Right ventricle myocardium superior (tissue), 1 donor: ENCODE data around the gene CSMD2. TPM values are rescaled to one million over a fixed set of nuclear protein-coding genes. Genes with fewer than 3 reads are reported as not detected.

Experiments used
- ATAC-seq: fragments of 200-7000 bp; cut with Tn5 transposase; one replicate; pipeline ENCODE4 v1.9.1; 2020; ENCODE audit warnings: mild to moderate bottlenecking; ENCODE audit not compliant: poor library complexity
- DNase-seq: peaks from one replicate; pipeline ENCODE4 v3.0.0-alpha.2; 2020
- intact Hi-C: fragments of 100-400 bp; cut with DNase I; formaldehyde crosslinking; loops from one replicate; pipeline ENCODE4 v1.11.2; 2022
- total RNA-seq: library from RNA; stranded (reverse); fragmentation: NEBNext Ultra II Directional; extraction: Animal tissue kit (Norgen Biotek cat#: 25700); gene quantifications from one replicate; pipeline ENCODE4 v1.2.1, GENCODE V29; 2021
- donor health status: DM: no; HTN: yes; CAD: no; lungs with severe emphysema.

The CSMD2 gene
- total RNA-seq, 1 donor from 2014 or later, result 0.40 TPM

DNA sequence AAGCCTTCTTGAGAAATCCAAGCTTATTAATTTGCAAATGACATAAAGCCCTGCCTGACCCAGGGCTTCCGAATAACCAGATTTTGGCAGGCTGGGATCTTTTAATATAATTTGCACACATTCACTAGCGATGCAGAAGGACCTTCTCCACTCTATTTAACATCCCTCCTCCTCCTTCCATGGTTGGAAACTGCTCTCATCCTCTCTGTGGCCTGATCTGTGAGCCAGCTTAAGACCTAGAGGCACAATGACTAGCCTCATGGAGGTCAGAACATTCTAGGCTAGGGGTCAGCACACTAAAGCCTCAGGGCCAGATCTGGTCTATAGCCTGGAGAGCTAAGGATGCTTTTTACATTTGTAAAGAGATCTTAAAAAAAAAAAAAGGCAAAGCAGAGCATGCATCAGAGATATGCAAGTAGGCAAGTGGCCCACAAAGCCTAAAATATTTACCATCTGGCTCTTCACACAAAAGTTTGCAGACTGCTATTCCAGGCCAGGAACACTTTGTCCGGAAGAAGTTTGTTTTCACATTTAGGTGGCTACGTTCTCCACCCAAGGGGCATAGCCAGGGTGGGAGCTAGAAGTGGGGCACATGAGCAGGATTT is 439.4 kb downstream of the CSMD2 start:
- DNase-seq, result no peak
- ATAC-seq, result no peak
- intact Hi-C loops, result no loop called here

DNA sequence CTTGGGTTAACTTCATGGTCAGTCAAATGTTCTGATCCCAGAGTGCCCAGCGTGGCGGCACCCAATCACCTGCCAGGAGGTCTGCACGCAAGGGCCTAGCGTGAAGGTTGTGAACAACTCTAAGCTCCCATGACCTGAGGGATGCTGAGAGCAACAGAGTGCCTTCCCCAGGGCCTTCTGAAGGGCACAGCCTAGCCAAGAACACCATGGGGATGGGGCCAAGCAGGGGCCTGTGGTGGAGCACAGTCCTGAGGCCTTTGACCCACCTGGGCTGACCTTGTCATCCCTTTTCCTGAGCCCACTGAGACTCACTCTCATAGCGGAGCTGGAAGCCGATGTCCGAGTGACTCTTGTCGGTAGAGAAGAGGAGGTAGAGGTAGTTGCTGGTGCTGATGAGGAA is 440.0 kb downstream of the CSMD2 start:
- ATAC-seq (no peak), DNase-seq (no peak)
- intact Hi-C loops, result no loop called here

DNA sequence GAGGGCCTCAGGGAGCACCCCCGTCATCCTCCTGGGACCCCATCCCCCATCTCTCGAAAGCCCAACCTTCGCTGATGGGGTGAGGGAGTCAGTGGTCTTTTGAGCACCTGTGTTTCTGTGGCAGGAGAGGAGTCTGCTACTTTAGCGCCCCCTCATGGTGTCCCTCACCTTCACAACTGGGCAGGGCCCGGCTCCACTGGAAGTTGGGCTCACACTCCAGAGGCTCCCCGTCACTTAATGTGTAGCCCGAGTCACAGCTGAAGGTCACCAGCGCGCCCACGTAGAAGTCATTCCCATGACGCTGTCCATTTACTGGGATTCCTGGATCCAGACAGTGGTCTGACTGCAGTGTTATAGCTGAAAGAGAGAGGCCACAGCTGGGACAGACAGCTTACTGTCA is 440.7 kb downstream of the CSMD2 start:
- intact Hi-C loops, result no loop called here
- DNase-seq (no peak), ATAC-seq (no peak)

DNA sequence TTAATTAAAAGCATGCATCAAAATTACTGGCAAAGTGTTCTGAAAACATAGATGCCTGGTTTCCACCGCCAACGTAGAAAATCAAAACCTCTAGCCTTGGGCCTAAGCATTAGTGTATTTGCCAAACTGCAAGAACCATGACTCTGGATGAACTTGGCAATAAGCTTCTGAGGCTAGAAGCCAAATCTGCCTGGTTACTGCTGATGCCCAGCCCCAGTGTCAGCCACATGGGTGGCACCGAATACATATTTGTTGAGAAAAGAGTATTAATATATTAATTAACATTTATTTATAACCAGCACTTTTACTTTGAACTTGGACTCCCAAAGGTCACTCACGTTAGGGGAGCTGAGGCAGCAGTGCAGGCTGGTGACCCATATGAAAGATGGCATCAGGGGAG is 441.8 kb downstream of the CSMD2 start:
- DNase-seq (no peak), ATAC-seq (no peak)
- intact Hi-C loops, result no loop called here

DNA sequence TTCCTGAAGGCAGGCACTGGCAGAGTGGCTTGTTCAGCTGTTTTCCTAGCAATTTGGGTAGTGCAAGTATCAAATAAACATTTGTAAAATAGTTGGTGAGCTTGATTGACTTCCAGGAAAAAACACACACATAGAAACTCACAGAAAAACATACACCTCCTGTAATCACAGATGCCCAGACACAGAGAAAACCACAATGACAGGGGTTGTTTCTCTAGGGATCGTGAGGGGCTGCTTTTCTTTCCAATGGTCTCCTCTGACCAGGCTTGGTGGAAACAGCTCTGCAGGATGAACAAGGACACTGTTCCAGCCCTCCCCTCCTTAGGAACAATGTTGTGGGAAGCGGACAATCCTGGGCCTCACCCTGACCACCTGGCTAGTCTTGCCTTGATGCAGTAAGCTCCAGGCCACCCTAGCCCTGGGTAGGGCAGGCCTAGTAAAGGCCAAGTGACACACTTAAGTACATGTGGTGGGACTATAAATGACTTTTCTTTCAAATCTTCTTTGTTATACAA is 443.7 kb downstream of the CSMD2 start:
- intact Hi-C loops, result no loop called here
- no peak for ATAC-seq
- DNase-seq, result no peak

DNA sequence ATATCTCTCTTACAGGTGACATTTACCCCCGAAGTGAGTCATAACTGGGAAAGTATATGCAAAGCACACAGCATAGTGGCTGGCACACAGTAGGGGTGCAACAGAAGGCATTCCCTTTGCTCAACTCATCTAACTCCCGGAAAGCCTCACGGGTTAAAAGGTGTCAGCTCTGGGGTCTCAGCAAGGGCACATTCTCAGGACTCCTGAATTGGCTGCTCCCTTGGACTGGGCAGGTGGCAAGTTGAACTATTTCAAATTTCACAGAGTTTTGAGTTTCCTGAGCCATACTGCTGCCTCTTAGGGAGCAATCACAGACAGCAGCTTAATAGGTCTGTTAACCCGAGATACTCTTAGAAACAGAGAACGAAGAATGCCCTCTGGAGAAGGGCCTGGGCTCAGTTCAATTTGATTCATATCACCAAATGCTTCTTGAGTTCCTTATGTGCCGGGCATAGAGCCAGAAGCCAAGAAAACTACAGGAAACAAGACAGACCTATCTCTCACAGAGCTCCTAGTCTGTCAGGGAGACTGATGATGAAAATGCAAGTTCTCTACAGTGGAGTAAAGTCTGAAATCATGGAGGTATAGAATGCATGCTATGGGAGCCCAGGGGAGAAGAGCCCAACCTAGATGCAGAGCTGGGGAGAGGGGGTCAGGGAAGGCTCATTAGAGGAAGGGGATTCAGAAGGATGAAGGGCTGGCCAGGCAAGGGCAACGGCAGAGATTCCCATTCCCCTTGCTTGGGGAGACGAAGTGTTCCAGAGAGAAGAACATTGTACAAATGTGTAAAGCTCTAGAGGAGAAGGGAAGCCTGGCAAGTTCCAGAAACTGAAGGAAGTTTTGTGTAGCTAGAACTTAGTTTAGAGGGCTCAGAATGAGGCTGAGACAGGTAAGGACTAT is 445.0 kb downstream of the CSMD2 start:
- intact Hi-C loops, result no loop called here

DNA sequence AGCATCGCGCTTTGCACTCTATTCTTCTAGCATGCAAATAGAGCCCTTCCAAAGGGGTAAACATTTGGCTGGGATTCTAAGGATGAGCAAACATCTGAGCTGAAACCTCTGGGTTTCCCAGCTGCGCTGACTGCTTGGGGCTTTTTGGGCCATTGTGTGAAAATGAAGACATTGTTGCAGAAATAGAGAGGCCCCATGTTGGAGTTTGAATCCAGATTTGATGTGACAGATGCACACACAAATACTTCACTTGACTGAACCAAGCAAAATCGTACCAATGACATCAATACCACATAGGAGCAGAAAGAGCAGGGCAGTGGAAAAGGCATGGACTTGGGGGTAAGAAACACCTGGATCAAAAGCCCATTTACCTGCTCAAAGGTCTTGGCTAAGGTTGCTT is 445.7 kb downstream of the CSMD2 start:
- no peak for ATAC-seq
- intact Hi-C loops, result no loop called here

More for the DNA sequence above, 445.0 kb downstream of the CSMD2 start:
- DNase-seq (no peak), ATAC-seq (no peak)

DNA sequence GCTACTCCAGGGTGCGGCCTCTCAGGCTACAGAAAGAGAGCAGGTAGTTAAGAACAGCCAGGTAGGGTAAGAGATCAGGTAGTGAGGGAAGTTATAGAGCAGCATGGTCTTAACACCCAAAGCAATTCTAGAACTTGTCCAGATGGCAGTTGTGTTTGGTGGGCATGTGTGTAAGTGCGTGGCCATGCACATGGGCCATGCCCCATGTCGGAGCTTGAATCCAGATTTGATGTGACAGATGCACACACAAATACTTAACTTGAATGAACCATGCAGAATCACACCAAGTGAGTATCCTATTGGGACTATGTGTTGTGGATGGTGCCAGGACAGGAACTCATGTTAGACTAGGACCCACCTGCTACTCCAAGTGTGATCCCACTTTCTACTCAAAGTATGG is 446.8 kb downstream of the CSMD2 start:
- intact Hi-C loops, result no loop called here
- no peak for DNase-seq
- ATAC-seq, result no peak

More for the DNA sequence above, 445.7 kb downstream of the CSMD2 start:
- DNase-seq, result no peak

DNA sequence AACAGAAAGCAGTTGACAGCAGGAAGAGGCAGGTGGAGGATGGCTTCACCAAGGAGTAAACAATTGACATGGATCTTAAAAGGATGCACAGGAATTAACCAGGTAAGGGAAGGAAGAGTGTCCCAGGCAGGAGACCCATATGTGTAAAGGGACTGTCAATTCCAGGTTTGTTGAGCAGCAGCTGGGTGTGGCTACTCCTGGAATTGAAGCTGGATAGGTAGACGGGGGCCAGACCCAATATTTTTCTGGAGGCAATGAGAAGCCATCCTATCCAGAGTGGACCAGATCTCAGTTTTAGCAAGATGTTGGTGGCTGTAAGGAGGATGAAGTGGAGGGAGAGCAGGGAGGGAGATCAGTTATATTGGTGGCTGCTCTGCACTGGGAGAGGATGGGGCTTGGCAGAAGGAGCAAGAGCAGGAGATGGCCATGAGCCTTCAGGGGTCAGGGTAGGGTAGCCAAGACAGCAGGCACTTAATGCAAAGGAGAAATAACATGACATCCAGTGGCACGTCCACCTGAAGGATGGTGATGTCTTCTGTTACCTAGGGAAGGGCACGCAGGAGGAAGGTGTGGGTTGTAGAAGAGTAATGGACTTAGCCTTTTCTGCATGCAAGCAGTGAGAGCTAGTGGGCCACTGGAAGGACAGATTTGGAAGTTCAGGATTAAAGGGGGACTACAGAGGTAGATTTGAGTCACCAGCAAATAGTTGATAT is 447.9 kb downstream of the CSMD2 start:
- intact Hi-C loops, result no loop called here
- DNase-seq (no peak), ATAC-seq (no peak)

DNA sequence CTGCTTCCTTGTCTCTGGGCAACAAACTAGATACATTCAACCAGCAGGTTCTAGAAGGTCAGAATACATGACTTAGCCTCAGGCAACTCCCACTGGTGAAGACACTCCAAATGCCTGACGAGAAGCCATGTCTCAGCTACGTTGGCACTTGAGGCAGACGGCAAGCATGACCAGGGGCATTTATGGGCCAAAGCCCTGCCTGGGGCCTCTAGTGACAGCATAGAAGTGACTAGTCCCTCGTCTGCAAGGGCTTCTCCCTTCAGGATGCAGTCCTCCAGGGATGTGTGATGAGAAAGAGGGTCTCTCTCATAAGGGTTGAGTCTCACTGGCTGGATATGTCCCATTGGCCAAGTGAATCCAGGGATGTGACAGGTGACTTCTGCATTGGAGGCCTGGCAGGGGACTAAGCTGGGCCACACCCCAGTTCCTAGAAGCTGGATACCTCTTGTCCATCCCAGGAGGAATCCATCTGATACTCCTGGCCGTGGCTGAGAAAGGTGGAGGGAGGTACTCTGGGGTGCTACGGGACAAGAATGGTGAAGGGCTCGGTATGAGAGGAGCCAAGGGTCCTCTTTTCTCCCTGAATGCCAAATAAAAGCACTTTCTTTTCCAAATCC is 449.7 kb downstream of the CSMD2 start:
- no peak for DNase-seq

DNA sequence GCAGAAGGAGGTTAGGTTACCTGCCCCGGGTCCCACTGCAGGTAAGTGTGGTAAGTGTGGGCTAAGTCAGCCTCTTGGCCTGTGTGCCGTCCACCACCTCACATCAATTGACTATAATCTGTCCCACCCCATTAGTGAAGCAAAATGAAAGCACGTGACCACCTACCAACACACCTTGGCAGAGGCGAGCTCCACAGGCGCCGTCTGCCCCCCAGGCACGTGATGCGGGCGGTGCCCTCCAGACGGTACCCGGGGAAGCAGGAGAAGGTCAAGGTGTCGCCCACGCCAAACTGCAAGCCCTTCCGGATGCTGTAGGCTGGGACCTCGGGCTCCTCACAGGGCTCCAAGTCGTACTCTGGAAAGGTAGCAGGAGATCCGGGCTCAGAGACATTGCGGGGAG is 450.6 kb downstream of the CSMD2 start:
- intact Hi-C loops, result no loop called here
- DNase-seq, result no peak

More for the DNA sequence above, 449.7 kb downstream of the CSMD2 start:
- ATAC-seq, result no peak
- intact Hi-C loops, result no loop called here

DNA sequence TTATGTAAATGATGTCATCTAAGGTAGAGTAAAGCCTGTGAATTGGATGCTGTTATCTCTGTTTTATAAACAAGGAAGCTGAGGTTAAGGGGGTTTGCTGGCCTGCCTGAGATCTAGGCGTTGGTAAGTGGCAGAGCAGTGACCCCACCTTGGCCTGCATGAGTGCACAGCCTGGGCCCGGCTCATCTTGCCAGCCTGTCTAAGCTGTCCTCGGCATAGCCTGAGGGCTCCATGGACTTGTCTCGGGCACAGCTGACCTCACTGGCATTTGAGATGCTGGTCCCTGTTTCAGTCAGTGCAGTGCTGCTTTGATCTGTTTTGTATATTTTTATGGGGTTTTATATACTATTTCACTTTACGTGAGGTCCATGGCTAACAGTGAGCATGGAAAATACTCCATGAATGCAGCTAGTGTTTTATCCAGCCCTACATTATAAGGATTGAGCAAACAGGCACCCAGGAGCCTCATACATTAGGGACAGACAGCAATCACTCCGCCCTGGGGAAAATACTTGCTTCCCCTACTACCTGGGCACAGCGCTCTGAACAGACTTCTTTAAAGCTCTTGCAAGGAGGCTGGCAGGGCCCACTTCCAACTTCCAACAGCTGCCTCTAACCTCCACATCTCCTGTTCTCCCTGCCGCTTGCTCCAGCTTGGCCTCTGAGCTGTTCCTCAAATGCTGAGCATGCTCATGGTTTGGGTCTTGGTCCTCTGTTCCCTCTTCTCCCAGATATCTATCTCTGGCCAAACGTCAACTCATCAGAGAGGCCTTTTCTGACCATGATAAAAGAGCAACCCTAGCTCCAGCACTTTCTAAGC is 451.8 kb downstream of the CSMD2 start:
- intact Hi-C loops, result no loop called here

More for the DNA sequence above, 450.6 kb downstream of the CSMD2 start:
- ATAC-seq, result no peak

DNA sequence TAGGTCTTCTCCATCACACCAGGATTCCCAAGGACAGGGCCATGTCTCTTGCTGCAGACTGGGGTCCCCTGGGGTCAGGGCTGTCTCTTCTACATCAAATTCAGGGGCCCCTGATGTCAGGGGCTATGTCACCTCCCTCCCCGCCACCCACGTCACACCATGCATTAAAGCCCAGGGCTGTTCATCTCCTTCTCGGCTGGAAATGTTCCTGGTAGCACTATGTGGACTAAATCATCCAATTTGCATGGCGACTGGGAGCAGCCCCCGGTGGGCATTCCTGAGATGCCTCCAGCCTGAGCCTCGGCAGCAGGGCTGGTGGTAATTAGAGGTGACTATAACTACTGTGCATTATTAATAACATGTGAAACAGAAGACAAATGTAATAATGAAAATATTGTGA is 452.8 kb downstream of the CSMD2 start:
- intact Hi-C loops, result no loop called here
- no peak for DNase-seq
- ATAC-seq, result no peak

More for the DNA sequence above, 451.8 kb downstream of the CSMD2 start:
- DNase-seq, result no peak
- no peak for ATAC-seq

DNA sequence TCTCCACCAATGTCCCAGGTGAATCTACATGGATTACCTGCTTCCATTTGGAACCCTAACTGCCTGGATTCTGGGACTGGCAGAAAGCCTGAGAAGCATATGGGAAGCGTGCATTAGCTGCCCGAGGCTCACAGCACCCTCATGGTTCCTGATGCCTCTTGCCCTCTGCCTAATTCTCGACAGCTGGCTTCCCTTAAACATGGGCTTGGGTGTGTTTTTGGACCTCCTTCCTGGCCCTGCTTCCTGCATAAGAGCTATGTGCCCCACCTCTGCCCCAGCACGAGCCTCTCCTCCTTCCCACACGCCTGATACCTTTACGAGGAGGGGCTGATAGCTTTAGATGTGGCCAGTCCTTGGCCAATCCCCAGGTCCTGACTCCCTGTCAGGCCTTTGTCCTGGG is 453.5 kb downstream of the CSMD2 start:
- DNase-seq, result no peak
- intact Hi-C loops, result no loop called here
- no peak for ATAC-seq

DNA sequence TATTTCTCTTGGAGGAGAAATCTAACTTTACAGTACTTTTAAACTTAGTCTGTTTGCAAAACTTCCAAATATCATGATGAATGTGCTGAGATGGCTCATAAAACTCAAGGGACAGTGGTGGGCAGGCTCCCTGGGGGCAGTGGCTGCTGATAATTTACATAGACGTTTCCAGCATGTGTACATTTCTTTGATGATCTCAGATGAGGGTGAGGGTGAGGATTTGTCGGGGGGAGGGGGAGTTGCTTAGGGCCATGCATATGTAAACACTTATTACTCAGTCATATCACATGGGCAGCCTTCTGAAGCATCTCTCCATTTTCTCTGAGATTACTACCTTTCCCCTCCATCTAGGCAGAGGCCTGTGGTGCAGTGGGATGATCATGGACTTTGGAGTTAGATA is 454.1 kb downstream of the CSMD2 start:
- intact Hi-C loops, result no loop called here
- ATAC-seq (no peak), DNase-seq (no peak)

DNA sequence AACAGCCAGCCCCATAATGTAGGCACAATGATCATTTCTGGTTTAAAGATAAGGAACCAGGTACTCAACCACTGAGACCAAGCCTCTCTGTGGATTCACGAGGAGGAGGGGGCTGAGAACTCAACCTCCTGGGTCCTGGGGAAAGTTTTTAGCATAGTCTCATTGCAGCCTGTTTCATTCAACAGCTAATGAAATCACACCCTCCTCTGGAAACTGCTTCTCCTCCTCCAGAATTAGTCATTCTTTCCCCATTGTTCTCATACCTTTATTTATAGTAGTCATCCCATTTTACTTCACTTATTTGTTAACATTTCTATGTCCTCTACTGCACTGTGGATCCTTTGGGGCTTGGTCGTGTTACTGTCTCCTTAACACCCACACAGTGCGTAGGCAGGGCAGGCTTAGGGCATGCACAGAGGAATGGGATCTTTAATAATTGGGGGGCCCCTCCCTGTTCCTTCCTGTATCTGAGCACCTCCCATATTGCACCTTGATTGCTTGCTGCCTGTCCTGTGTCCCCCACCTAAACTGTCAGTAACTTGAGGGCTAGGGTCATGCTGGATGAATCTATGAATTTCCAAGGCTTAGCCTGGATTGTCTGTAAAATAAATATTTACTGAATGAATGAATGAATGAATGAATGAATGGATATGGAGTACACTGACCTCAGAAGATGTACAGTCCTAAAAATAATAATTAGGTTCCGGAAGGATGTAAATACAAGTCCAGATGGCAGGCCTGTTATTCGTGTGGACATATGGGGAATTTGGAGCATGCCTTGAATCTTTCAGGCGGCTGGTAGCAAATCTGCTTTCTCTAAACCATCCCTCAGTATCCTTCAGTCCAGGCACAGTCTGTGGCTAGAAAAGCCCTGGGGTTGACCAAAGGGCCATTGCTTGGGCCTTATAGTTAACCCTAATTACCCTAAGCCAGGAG is 455.0 kb downstream of the CSMD2 start:
- intact Hi-C loops, result no loop called here
- ATAC-seq (no peak), DNase-seq (no peak)

DNA sequence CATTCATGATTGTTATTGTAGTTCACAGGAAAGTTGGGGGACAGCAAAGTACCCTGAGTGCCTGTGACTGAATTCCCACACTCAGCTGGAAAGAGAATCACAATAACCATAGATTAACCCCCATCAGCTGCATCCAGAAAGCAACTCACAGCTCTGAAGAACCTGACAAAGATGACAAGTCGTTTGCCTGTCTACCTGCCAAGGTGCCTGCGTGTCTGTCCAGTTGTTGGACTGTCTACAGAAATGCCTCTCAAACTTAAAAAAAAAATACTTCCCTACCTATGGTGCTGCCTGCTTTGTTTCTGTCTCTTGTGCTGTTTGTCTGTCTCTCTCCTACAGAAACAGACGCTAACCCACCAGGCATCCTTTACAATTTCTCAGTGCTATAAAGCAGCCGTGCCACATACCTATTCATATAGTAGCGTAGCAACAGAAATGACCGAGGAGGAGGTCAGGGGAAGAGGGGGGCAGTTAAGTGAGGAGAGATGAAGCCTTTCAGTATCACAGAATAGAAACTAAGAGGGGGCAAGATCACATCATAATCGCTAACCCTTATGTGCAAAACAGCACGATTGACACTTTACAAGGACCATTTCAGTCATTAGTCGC is 455.8 kb downstream of the CSMD2 start:
- no peak for DNase-seq
- intact Hi-C loops, result no loop called here

More for the DNA sequence above, 455.8 kb downstream of the CSMD2 start:
- ATAC-seq, result no peak
